Measurements from ENCODE around the gene ARHGEF26.

ARHGEF26 gene

GRCh38 chr3:154224866-154225265, 103.7 kb downstream of the ARHGEF26 start:
- no peak overlapping the region for H3K27ac ChIP-seq (replicated peaks)
- H3K4me3 ChIP-seq (replicated peaks; ENCODE audit: insufficient read depth, low read length), result no peak overlapping the region
- no peak for DNase-seq (ENCODE audit: low read depth in 1 of 2, low spot score in 1 of 2)
- TF ChIP-seq SPI1 (IDR thresholded peaks at IDR 0.05; ENCODE audit: borderline replicate concordance, low read depth), result no peak
- no peaks in the 10 kb centered on the region for H3K27me3 ChIP-seq (ENCODE audit: insufficient read depth, poor library complexity, severe bottlenecking)

- TF ChIP-seq GABPA (IDR thresholded peaks at IDR 0.05; ENCODE audit: low read depth) (no peak), REST (IDR thresholded peaks at IDR 0.05; ENCODE audit: insufficient replicate concordance, low read depth) (no peak), CTCF (IDR thresholded peaks at IDR 0.05; ENCODE audit: insufficient read depth, low read length) (no peak)
- no peak for DNase-seq (ENCODE audit: low read depth in 1 of 2, low spot score in 1 of 2)
- Histone ChIP-seq H3K27me3 (ENCODE audit: insufficient read depth, poor library complexity, severe bottlenecking) (no peaks in the 10 kb centered on the region), H3K4me3 (replicated peaks; ENCODE audit: insufficient read depth, low read length) (no peak overlapping the region), H3K27ac (replicated peaks) (no peak overlapping the region)
These were observed 104.3 kb downstream of the ARHGEF26 start for GRCh38 chr3:154225536-154225935.

- no peak overlapping the region for H3K27ac ChIP-seq (replicated peaks)
- TF ChIP-seq POLR2AphosphoS5 (IDR thresholded peaks at IDR 0.05; ENCODE audit: low read depth) (no peak), REST (IDR thresholded peaks at IDR 0.05; ENCODE audit: insufficient replicate concordance, low read depth) (no peak), GABPA (IDR thresholded peaks at IDR 0.05; ENCODE audit: low read depth) (no peak), SPI1 (IDR thresholded peaks at IDR 0.05; ENCODE audit: borderline replicate concordance, low read depth) (no peak), CTCF (IDR thresholded peaks at IDR 0.05; ENCODE audit: insufficient read depth, low read length) (no peak)
- DNase-seq (ENCODE audit: low read depth in 1 of 2, low spot score in 1 of 2), result no peak
- H3K27me3 ChIP-seq (ENCODE audit: insufficient read depth, poor library complexity, severe bottlenecking), result no peaks in the 10 kb centered on the region
- no peak overlapping the region for H3K4me3 ChIP-seq (replicated peaks; ENCODE audit: insufficient read depth, low read length)
These were observed 106.3 kb downstream of the ARHGEF26 start for GRCh38 chr3:154227531-154227930.

GRCh38 chr3:154228561-154229216, 107.5 kb downstream of the ARHGEF26 start:
- Histone ChIP-seq H3K4me3 (replicated peaks; ENCODE audit: insufficient read depth, low read length) (no peak overlapping the region), H3K27me3 (ENCODE audit: insufficient read depth, poor library complexity, severe bottlenecking) (no peaks in the 10 kb centered on the region), H3K27ac (replicated peaks) (no peak overlapping the region)
- no peak for DNase-seq (ENCODE audit: low read depth in 1 of 2, low spot score in 1 of 2)
- TF ChIP-seq SPI1 (IDR thresholded peaks at IDR 0.05; ENCODE audit: borderline replicate concordance, low read depth), result no peak
- no peak for TF ChIP-seq REST (IDR thresholded peaks at IDR 0.05; ENCODE audit: insufficient replicate concordance, low read depth)
- TF ChIP-seq GABPA (IDR thresholded peaks at IDR 0.05; ENCODE audit: low read depth), result no peak
- no peak for TF ChIP-seq CTCF (IDR thresholded peaks at IDR 0.05; ENCODE audit: insufficient read depth, low read length)
- no peak for TF ChIP-seq POLR2AphosphoS5 (IDR thresholded peaks at IDR 0.05; ENCODE audit: low read depth)

Measured in HL-60 (cell line).